CD4-positive, alpha-beta T cell (primary cell): ENCODE measurements around the gene EPDR1. TPM values are rescaled to one million over a fixed set of nuclear protein-coding genes. Genes with fewer than 3 reads are reported as not detected.

Experiments used
- ATAC-seq: fragments of 200-7000 bp; cut with Tn5 transposase; one replicate; pipeline ENCODE4 v1.10.0; 2022; ENCODE audit warnings: mild to moderate bottlenecking; ENCODE audit not compliant: poor library complexity
- CTCF ChIA-PET: fragments of 350-600 bp; sonication (Branson Sonifier 250); formaldehyde crosslinking; loops from one replicate; lab custom pipeline; 2021; ENCODE audit warnings: antibody characterized with exemption, inconsistent platforms; lab: Charles Lee
- POLR2A ChIA-PET: fragments of 350-600 bp; sonication (Branson Sonifier 250); formaldehyde crosslinking; loops from one replicate; lab custom pipeline; 2021; ENCODE audit warnings: antibody characterized with exemption, inconsistent platforms; lab: Charles Lee
- DNase-seq, 14 experiments: peaks; one replicate each; pipeline ENCODE4 v3.0.0-alpha.2; 2013 to 2020; ENCODE audit warnings: mixed read lengths in 2 of 14
- H3K27ac ChIP-seq, 2 donors: one replicate each; pipeline versions ENCODE4 v1.5.1 to v1.7.0; 2013; ENCODE audit warnings: low read length in 2 of 2, low read depth in 1 of 2, mild to moderate bottlenecking in 1 of 2
- H3K27me3 ChIP-seq, 2 experiments: 1 replicate in 1 of 2; 2 replicates in 1 of 2; pipeline versions ENCODE4 v1.6.1 to v1.7.0; 2013; ENCODE audit warnings: low read length in 2 of 2, control low read depth in 1 of 2, mild to moderate bottlenecking in 1 of 2, moderate library complexity in 1 of 2; ENCODE audit not compliant: insufficient read depth in 2 of 2, control insufficient read depth in 1 of 2
- H3K36me3 ChIP-seq: one replicate; pipeline ENCODE4 v1.6.1; 2013; ENCODE audit warnings: low read length, control low read depth; ENCODE audit not compliant: insufficient read depth
- H3K4me1 ChIP-seq: one replicate; pipeline ENCODE4 v1.6.1; 2013; ENCODE audit warnings: low read length, control low read depth; ENCODE audit not compliant: insufficient read depth
- H3K4me3 ChIP-seq: one replicate; pipeline ENCODE4 v1.5.1; 2013; ENCODE audit warnings: mild to moderate bottlenecking, low read length, moderate library complexity
- H3K9me3 ChIP-seq, 2 experiments: 1 replicate in 1 of 2; 2 replicates in 1 of 2; pipeline versions ENCODE4 v1.6.1 to v1.7.0; 2013; ENCODE audit warnings: low read length in 2 of 2, mild to moderate bottlenecking in 2 of 2, control low read depth in 1 of 2, moderate library complexity in 1 of 2; ENCODE audit not compliant: control insufficient read depth in 1 of 2, insufficient read depth in 1 of 2
- H3K27ac Mint-ChIP-seq: one replicate; pipeline ENCODE4 v1.8.0; 2020; ENCODE audit warnings: mixed read lengths
- H3K27me3 Mint-ChIP-seq: one replicate; pipeline ENCODE4 v1.8.0; 2021; ENCODE audit warnings: mixed read lengths
- H3K36me3 Mint-ChIP-seq: one replicate; pipeline ENCODE4 v1.8.0; 2021; ENCODE audit warnings: low read depth, mixed read lengths
- H3K4me1 Mint-ChIP-seq: one replicate; pipeline ENCODE4 v1.8.0; 2021; ENCODE audit warnings: low read depth, mixed read lengths
- H3K4me3 Mint-ChIP-seq: one replicate; pipeline ENCODE4 v1.8.0; 2020; ENCODE audit warnings: mild to moderate bottlenecking, mixed read lengths
- H3K9me3 Mint-ChIP-seq: one replicate; pipeline ENCODE4 v1.8.0; 2020; ENCODE audit warnings: mixed read lengths
- intact Hi-C, 2 experiments: fragments of 100-400 bp; cut with DNase I in 1 of 2; cut with micrococcal nuclease in 1 of 2; formaldehyde crosslinking; loops; one replicate each; pipeline versions ENCODE4 v1.15.1 to v1.9.0; 2023 to 2025; cut with DNase I, micrococcal nuclease
- total RNA-seq, 174 experiments: library from RNA in 2 of 174; stranded (reverse) in 2 of 174; gene quantifications; one replicate each; pipeline ENCODE4 v1.2.3 and lab custom pipeline; 2021 to 2026
- TF ChIP-seq, protein P1 (sequence below): fragments of 200-600 bp; IDR thresholded peaks from one replicate; pipeline ENCODE4 v1.8.0; 2022; ENCODE audit warnings: antibody characterized with exemption, mild to moderate bottlenecking

The EPDR1 gene
- total RNA-seq, 2 experiments from 2014 or later, result not detected

DNA sequence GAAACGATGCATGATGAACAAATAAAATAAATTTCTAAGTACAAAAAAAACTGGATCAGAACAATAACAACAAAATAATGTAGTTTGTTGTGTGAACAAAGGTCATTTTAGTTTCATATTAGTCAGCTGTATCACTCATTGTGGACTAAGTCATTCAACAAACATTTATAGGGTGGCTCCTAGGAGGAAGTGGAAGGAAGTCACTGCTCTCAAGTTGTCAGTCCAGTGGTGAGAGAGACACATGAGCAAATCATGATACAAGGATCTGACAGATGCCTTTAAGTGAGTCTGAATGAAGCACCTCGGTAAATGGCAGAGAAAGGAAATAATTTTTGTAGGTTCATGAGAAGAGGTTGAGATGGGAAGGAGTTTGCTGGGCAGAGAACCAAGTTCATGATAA, 56.8 kb downstream of the EPDR1 start:
- Histone ChIP-seq H3K4me1 (no peaks in the 10 kb centered on the region), H3K27me3 (no peaks in the 10 kb centered on the region), H3K4me3 (no peak overlapping the region), H3K9me3 (no peaks in the 10 kb centered on the region), H3K36me3 (no peaks in the 10 kb centered on the region), H3K27ac (no peak overlapping the region)
- H3K4me1 Mint-ChIP-seq, result no peaks in the 10 kb centered on the region
- no peaks in the 10 kb centered on the region for H3K36me3 Mint-ChIP-seq
- ChIA-PET CTCF (no interaction called here), POLR2A (no interaction called here)
- no peak overlapping the region for H3K27ac Mint-ChIP-seq
- H3K9me3 Mint-ChIP-seq, result no peaks in the 10 kb centered on the region
- H3K27me3 Mint-ChIP-seq, result peaks cover 4% of the 10 kb centered on the region
- ATAC-seq (no peak), DNase-seq (no peak)
- TF ChIP-seq, protein P1, sequence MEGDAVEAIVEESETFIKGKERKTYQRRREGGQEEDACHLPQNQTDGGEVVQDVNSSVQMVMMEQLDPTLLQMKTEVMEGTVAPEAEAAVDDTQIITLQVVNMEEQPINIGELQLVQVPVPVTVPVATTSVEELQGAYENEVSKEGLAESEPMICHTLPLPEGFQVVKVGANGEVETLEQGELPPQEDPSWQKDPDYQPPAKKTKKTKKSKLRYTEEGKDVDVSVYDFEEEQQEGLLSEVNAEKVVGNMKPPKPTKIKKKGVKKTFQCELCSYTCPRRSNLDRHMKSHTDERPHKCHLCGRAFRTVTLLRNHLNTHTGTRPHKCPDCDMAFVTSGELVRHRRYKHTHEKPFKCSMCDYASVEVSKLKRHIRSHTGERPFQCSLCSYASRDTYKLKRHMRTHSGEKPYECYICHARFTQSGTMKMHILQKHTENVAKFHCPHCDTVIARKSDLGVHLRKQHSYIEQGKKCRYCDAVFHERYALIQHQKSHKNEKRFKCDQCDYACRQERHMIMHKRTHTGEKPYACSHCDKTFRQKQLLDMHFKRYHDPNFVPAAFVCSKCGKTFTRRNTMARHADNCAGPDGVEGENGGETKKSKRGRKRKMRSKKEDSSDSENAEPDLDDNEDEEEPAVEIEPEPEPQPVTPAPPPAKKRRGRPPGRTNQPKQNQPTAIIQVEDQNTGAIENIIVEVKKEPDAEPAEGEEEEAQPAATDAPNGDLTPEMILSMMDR, result no peak
- no peak overlapping the region for H3K4me3 Mint-ChIP-seq
- intact Hi-C loops, result no loop called here

DNA sequence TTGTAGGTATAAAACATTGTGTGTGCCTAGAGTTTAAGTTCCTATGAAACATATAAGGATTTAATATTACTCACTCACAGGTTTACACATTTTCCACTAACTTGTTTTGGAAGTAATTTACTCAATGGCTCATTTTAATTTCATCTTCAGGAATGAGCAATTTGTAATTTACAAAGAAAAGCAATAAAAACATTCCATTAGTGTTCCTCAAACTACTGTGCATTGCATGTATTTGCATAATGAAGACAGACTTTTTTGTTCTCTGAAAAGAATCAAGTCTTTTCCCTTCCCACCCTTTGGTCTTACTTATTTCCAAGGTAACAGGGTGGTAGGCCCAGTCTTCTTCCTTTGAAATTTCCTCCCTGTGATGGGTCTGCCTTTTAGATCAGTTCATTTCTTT, 61.2 kb downstream of the EPDR1 start:
- Histone ChIP-seq H3K4me1 (no peaks in the 10 kb centered on the region), H3K27me3 (no peaks in the 10 kb centered on the region), H3K27ac (no peak overlapping the region), H3K36me3 (no peaks in the 10 kb centered on the region), H3K9me3 (no peaks in the 10 kb centered on the region), H3K4me3 (no peak overlapping the region)
- H3K36me3 Mint-ChIP-seq, result no peaks in the 10 kb centered on the region
- H3K4me3 Mint-ChIP-seq, result no peak overlapping the region
- ATAC-seq (no peak), DNase-seq (no peak)
- intact Hi-C loops, result no loop called here
- no peaks in the 10 kb centered on the region for H3K27me3 Mint-ChIP-seq
- H3K9me3 Mint-ChIP-seq, result no peaks in the 10 kb centered on the region
- TF ChIP-seq, protein P1, result no peak
- H3K4me1 Mint-ChIP-seq, result no peaks in the 10 kb centered on the region
- POLR2A ChIA-PET, result no interaction called here
- CTCF ChIA-PET, result no interaction called here
- H3K27ac Mint-ChIP-seq, result no peak overlapping the region

DNA sequence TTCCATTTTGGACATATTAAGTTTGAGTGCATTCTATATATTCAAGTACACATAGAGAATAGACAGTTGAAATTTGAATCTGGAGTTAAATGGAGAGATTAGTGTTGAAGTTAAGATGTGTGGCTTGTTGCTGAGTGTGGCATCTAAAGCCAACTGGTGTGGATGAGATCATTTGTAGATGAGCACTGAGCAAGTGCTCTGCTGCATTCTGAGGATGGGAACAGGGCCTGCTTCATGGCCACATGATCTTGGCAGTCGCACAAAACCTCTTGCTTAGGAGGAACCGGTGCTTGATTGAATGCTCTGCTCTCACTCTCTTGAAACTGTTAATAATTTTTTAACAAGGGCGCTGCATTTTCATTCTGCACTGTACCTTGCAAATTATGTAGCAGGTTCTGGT, 62.0 kb downstream of the EPDR1 start:
- Mint-ChIP-seq H3K27me3 (no peaks in the 10 kb centered on the region), H3K36me3 (no peaks in the 10 kb centered on the region), H3K4me1 (no peaks in the 10 kb centered on the region), H3K4me3 (no peak overlapping the region), H3K9me3 (no peaks in the 10 kb centered on the region), H3K27ac (no peak overlapping the region)
- CTCF ChIA-PET, result no interaction called here
- intact Hi-C loops, result no loop called here
- TF ChIP-seq, protein P1, result no peak
- POLR2A ChIA-PET, result no interaction called here
- DNase-seq (no peak), ATAC-seq (no peak)
- Histone ChIP-seq H3K4me3 (no peak overlapping the region), H3K9me3 (no peaks in the 10 kb centered on the region), H3K4me1 (no peaks in the 10 kb centered on the region), H3K36me3 (no peaks in the 10 kb centered on the region), H3K27me3 (no peaks in the 10 kb centered on the region), H3K27ac (no peak overlapping the region)
